ENCODE measurements around the gene ZNF362.

DNA sequence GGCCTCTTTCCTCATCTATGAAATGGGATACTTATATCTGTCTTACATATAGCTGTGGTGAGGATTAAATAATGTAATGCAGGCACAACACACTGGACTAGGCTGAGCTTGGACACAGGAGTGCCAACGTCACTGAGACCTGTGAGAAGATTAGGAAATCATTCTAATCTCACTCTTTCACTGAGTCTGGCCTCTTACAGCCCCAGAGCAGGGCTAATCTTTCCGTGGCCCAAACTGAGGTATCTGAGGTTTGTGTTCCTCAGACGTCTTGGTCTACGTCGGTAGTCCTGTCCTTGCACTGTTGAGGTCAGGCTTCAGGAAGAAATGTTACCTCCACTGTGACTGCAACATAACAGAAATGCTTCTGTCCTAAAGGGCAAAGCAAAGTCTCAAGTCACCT is 87.2 kb downstream of the ZNF362 start:
- no peak for TF ChIP-seq CTCF (IDR thresholded peaks at IDR 0.05)
- no peak for TF ChIP-seq POLR2A (IDR thresholded peaks at IDR 0.05)
